GM12875 (cell line): Measurements from ENCODE around the gene NHLRC2.

Experiments used
- H3K4me3 ChIP-seq: one replicate; pipeline ENCODE4 v1.5.1; 2011; ENCODE audit warnings: low read depth, low read length, control low read depth
- CTCF ChIP-seq: IDR thresholded peaks from 2 replicates; pipeline ENCODE4 v1.5.1; 2011; ENCODE audit warnings: low read depth, mild to moderate bottlenecking, control low read depth, inconsistent platforms, low read length, moderate library complexity, borderline replicate concordance; ENCODE audit not compliant: insufficient read depth

Gene NHLRC2

GRCh38 chr10:113924664-113925063 is 70.2 kb downstream of the NHLRC2 start:
- TF ChIP-seq CTCF: no peak
- H3K4me3 ChIP-seq: no peak overlapping the region

- no peak for TF ChIP-seq CTCF
- no peak overlapping the region for H3K4me3 ChIP-seq
Observed at GRCh38 chr10:113927440-113927839, 73.0 kb downstream of the NHLRC2 start.

- TF ChIP-seq CTCF: no peak
- no peak overlapping the region for H3K4me3 ChIP-seq
Observed at GRCh38 chr10:113928830-113929229, 74.4 kb downstream of the NHLRC2 start.

- TF ChIP-seq CTCF: no peak
- no peak overlapping the region for H3K4me3 ChIP-seq
Observed at GRCh38 chr10:113929522-113929921, 75.1 kb downstream of the NHLRC2 start.

DNA sequence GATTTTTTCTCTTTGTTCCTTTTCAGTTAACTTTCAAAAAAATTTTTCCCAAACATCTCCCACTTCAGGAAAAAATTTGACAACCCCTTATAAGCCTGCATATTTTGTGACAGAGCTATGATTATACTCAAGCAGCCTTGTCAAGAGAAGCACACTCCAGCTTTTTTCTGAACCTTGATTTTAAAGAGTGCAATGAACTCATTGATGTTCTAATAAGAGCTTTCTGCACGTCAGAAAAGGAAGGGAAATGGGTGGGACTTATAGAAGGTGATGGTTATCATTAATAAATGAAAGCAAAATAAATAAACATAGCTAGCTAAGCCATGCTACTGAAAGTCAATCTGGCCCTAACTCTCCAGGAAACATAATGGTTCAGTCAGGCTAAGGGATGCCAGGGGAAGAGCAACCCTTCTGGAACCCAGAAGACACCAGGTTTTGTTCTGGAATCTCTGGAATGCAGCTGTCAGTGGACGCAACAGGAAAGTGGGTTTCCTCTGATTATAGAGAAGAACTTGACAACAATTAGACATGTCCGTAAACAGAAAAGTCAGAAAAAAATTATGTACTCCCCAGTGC is 76.1 kb downstream of the NHLRC2 start:
- TF ChIP-seq CTCF: no peak
- no peak overlapping the region for H3K4me3 ChIP-seq

GRCh38 chr10:113932854-113933253 is 78.4 kb downstream of the NHLRC2 start:
- no peak overlapping the region for H3K4me3 ChIP-seq
- TF ChIP-seq CTCF: no peak

DNA sequence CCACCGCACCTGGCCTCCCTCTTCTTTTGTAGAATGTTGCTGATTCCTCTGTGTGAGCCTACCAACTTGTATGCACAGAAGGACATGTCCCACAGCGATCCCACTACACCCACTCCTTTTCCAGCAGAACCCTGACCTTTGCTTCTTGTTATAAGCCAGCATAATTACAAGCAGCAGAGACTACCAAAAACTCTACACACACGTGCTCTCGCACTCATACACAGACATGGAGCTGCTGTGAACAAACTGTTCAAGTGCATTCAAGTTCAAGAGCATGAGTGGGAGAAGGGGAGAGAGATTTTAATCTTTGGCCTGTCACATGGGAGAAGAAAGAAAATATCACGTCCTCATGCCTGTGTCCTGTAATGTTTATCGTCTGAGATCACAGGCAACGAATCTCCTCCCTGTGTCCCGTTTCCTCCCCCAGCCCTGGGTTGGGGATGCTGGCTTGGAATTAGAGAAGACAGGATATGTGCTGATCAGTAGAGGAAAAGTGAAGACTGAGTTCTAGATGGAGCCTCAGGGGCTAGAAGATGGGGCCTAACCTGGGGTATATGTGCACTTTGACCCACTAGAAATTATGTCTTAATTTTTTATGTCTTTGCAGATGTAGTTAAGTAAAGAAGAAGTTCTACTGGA is 79.6 kb downstream of the NHLRC2 start:
- TF ChIP-seq CTCF: no peak
- no peak overlapping the region for H3K4me3 ChIP-seq
